ENCODE results near the gene NCAPD2.

DNA sequence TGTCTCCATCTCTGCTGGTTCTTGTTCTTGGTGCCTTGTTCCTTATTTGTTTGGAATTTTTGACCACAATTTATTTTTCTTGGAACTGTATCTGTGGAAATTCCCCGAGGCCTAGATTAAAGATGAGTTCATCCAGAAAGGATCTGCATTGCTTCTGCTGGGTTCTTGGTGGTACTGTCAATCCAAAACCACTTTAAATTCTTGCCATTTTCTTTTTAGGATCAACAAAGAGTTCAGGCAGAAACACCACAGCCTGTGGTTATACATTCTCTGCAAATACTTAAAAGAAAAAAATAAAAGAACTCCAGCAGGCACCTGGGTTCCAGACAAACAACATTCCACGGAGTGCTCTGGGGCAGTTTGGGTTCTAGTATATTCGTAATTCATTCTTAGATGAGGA lies 17.4 kb upstream of the NCAPD2 start:
- TF ChIP-seq, protein P1, sequence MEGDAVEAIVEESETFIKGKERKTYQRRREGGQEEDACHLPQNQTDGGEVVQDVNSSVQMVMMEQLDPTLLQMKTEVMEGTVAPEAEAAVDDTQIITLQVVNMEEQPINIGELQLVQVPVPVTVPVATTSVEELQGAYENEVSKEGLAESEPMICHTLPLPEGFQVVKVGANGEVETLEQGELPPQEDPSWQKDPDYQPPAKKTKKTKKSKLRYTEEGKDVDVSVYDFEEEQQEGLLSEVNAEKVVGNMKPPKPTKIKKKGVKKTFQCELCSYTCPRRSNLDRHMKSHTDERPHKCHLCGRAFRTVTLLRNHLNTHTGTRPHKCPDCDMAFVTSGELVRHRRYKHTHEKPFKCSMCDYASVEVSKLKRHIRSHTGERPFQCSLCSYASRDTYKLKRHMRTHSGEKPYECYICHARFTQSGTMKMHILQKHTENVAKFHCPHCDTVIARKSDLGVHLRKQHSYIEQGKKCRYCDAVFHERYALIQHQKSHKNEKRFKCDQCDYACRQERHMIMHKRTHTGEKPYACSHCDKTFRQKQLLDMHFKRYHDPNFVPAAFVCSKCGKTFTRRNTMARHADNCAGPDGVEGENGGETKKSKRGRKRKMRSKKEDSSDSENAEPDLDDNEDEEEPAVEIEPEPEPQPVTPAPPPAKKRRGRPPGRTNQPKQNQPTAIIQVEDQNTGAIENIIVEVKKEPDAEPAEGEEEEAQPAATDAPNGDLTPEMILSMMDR (IDR thresholded peaks at IDR 0.05): no peak
- TF ChIP-seq EZH2 (IDR thresholded peaks at IDR 0.05; ENCODE audit: borderline replicate concordance, insufficient read depth, low read depth, low read length, poor library complexity, severe bottlenecking): no peak

Measured in B cell (primary cell).